ENCODE results near the gene NXF1. TPM values are rescaled to one million over a fixed set of nuclear protein-coding genes. Genes with fewer than 3 reads are reported as not detected.
A peak's percentile ranks its signal among the peaks of the same experiment; 100 is the strongest.

NXF1 gene
- total and polyA plus RNA-seq, 4 donors, result 32.2 to 106 (median 67.9) TPM

DNA sequence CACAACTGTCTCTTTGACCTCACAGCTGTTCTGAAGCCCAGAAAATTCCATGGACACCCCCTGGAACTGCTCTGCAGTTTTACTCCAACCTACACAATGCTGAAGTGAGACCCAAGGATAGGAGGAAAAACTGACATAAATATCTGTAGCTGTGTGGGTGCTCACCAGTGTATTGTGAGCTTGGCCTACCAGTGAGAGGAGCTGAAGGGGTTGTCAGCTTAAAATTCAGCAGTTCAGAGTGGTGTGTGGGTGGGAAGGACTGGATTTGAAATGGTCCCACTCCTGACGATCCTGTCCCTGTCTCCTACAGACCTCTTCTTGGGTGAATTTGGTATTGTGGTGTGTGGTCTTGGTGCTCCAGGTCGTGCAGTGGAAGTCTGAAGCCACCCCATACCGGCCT lies 15.7 kb downstream of the NXF1 start:
- Histone ChIP-seq H3K9me3 (ENCODE audit: control insufficient read depth, insufficient read depth, low read length) (no peaks in the 10 kb centered on the region), H3K36me3 (ENCODE audit: control insufficient read depth, insufficient read depth, low read length) (peaks cover 68% of the 10 kb centered on the region), H3K27me3 (ENCODE audit: control insufficient read depth, insufficient read depth, low read length) (no peaks in the 10 kb centered on the region), H3K4me3 (ENCODE audit: low read depth, low read length) (no peak overlapping the region), H3K4me1 (ENCODE audit: control insufficient read depth, insufficient read depth, low read length) (peaks cover 40% of the 10 kb centered on the region), H3K27ac (ENCODE audit: low read depth, low read length) (no peak overlapping the region)
- no peak for DNase-seq (ENCODE audit: low read depth in 4 of 6, low spot score in 6 of 6)
- 89% methylated on average over 3 of the region's 3 CpGs for WGBS (ENCODE audit: insufficient coverage)

DNA sequence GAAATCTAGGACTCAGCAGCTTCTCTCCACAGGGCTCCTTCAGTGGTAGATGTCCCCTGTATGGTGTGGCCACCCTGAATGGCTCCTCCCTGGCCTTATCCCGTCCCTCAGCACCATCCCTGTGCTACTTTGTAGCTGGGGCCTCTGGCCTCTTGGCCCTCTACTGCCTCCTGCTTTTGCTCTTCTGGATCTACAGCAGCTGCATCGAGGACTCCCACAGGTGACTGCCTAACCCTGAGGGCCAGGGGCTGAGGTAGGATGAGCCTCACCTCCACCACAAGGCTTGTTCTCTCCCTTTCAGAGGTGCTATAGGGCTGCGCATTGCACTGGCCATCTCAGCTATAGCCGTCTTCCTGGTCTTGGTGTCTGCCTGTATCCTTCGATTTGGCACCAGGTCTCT lies 16.2 kb downstream of the NXF1 start:
- WGBS (ENCODE audit: insufficient coverage), result 76% methylated on average over 2 of the region's 5 CpGs
- DNase-seq (ENCODE audit: low read depth in 4 of 6, low spot score in 6 of 6), result no peak
- Histone ChIP-seq H3K27ac (ENCODE audit: low read depth, low read length) (no peak overlapping the region), H3K4me3 (ENCODE audit: low read depth, low read length) (no peak overlapping the region), H3K36me3 (ENCODE audit: control insufficient read depth, insufficient read depth, low read length) (peaks cover 64% of the 10 kb centered on the region), H3K27me3 (ENCODE audit: control insufficient read depth, insufficient read depth, low read length) (no peaks in the 10 kb centered on the region), H3K9me3 (ENCODE audit: control insufficient read depth, insufficient read depth, low read length) (no peaks in the 10 kb centered on the region), H3K4me1 (ENCODE audit: control insufficient read depth, insufficient read depth, low read length) (peaks cover 40% of the 10 kb centered on the region)

DNA sequence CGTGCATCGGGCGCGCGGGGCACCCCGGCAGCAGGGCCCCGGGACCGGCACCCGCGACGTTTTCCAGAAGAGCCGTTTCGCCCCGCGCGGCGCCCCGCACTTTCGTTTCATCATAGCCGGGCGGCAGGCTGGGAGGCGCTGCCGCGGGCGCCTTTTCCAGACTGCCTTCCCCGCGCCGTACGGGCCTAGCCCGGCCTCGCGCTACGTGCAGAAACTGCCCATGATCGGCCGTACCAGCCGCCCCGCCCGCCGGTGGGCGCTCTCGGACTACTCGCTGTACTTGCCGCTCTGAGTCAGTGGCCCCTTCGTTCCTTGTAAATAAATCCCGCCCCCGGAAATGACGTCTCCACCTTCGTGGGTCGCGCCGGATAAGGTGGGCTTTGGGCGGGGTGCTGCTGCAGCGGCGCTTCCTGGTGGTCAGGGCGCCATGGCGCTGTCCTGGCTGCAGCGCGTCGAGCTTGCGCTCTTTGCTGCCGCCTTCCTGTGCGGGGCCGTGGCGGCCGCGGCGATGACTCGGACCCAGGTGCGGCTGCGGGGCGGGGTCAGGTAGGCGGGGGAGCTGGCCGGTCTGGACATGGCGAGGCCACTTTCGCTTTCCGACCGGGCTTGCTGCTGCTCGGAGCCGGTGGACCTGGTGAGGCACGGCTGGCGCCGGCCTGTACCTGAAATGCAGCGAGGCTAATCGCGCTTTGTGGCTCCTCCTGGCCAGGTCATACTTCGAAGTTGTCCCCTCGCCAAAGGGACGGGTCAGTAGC lies 18.1 kb downstream of the NXF1 start, which contains the start of gene TMEM179B:
Gene TMEM179B, plus strand, starts transcription at position 398 of the 755 bp plus-strand sequence. Its CDS starts 30 bp downstream, at position 428.
- H3K9me3 ChIP-seq (ENCODE audit: control insufficient read depth, insufficient read depth, low read length), result no peaks in the 10 kb centered on the region
- peaks cover 58% of the 10 kb centered on the region for H3K36me3 ChIP-seq (ENCODE audit: control insufficient read depth, insufficient read depth, low read length)
- DNase-seq (ENCODE audit: low read depth in 4 of 6, low spot score in 6 of 6), result peak; percentile 92 to 100 (median 98)
- H3K27ac ChIP-seq (ENCODE audit: low read depth, low read length), result peak within 1 kb of the TSS; percentile 91
- peaks cover 36% of the 10 kb centered on the region for H3K4me1 ChIP-seq (ENCODE audit: control insufficient read depth, insufficient read depth, low read length)
- peak within 1 kb of the TSS; percentile 88 for H3K4me3 ChIP-seq (ENCODE audit: low read depth, low read length)
- WGBS (ENCODE audit: insufficient coverage), result under 1% methylated on average over 88 of the region's 88 CpGs
- no peaks in the 10 kb centered on the region for H3K27me3 ChIP-seq (ENCODE audit: control insufficient read depth, insufficient read depth, low read length)

DNA sequence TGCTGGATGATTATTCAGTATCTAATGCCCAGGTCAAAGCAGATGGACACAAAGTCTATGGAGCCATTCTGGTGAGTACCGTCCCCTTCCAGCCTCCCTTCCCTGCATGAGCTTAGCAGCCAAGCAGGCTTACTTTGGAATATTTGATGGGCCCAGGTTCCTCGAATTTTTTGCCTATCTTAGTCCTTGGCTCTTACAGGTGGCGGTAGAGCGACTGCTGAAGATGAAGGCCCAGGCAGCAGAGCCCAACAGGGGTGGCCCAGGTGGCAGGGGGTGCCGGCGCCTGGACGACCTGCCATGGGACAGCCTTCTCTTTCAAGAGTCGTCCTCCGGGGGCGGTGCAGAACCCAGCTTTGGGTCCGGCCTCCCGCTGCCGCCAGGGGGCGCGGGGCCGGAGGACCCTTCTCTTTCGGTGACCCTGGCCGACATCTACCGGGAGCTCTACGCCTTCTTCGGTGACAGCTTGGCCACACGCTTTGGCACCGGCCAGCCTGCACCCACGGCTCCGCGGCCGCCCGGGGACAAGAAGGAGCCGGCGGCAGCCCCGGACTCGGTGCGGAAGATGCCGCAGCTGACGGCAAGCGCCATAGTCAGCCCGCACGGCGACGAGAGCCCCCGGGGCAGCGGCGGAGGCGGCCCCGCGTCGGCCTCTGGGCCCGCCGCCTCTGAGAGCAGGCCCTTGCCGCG lies 18.8 kb downstream of the NXF1 start:
- H3K4me3 ChIP-seq (ENCODE audit: low read depth, low read length), result peak overlapping the region; percentile 88
- under 1% methylated on average over 50 of the region's 51 CpGs for WGBS (ENCODE audit: insufficient coverage)
- no peaks in the 10 kb centered on the region for H3K27me3 ChIP-seq (ENCODE audit: control insufficient read depth, insufficient read depth, low read length)
- H3K4me1 ChIP-seq (ENCODE audit: control insufficient read depth, insufficient read depth, low read length), result peaks cover 30% of the 10 kb centered on the region
- H3K9me3 ChIP-seq (ENCODE audit: control insufficient read depth, insufficient read depth, low read length), result no peaks in the 10 kb centered on the region
- peaks cover 59% of the 10 kb centered on the region for H3K36me3 ChIP-seq (ENCODE audit: control insufficient read depth, insufficient read depth, low read length)
- H3K27ac ChIP-seq (ENCODE audit: low read depth, low read length), result peak overlapping the region; percentile 91
- DNase-seq (ENCODE audit: low read depth in 4 of 6, low spot score in 6 of 6), result peak in 5 of 6 donors; percentile 60 to 95 (median 75)

DNA sequence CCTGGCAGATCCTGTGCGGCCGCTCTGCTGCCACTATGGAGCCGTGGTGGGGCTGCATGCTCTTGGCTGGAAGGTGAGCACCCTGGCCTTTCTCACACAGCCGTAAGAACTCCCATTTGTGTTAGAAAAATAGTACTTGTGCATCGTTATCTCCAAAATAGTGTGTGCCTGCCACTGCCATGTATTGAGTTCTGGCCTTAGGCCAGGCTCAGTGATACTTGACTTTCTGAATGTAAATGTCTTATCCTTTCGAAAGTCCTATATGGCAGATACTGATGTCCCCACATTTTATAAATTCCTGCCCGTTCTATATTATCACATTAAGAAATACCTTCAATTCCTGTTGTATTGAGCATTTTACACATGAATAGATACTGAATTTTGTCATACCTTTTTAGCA lies 22.5 kb downstream of the NXF1 start:
- H3K27ac ChIP-seq (ENCODE audit: low read depth, low read length), result no peak overlapping the region
- WGBS (ENCODE audit: insufficient coverage), result 98% methylated on average over 5 of the region's 7 CpGs
- H3K4me1 ChIP-seq (ENCODE audit: control insufficient read depth, insufficient read depth, low read length), result peaks cover 5% of the 10 kb centered on the region
- H3K27me3 ChIP-seq (ENCODE audit: control insufficient read depth, insufficient read depth, low read length), result no peaks in the 10 kb centered on the region
- no peak for DNase-seq (ENCODE audit: low read depth in 4 of 6, low spot score in 6 of 6)
- no peak overlapping the region for H3K4me3 ChIP-seq (ENCODE audit: low read depth, low read length)
- H3K36me3 ChIP-seq (ENCODE audit: control insufficient read depth, insufficient read depth, low read length), result peaks cover 55% of the 10 kb centered on the region
- H3K9me3 ChIP-seq (ENCODE audit: control insufficient read depth, insufficient read depth, low read length), result no peaks in the 10 kb centered on the region

GRCh38 chr11:62778441-62778840 lies 26.8 kb downstream of the NXF1 start:
- Histone ChIP-seq H3K4me1 (ENCODE audit: control insufficient read depth, insufficient read depth, low read length) (no peaks in the 10 kb centered on the region), H3K9me3 (ENCODE audit: control insufficient read depth, insufficient read depth, low read length) (no peaks in the 10 kb centered on the region), H3K36me3 (ENCODE audit: control insufficient read depth, insufficient read depth, low read length) (peaks cover 76% of the 10 kb centered on the region), H3K4me3 (ENCODE audit: low read depth, low read length) (no peak overlapping the region), H3K27me3 (ENCODE audit: control insufficient read depth, insufficient read depth, low read length) (no peaks in the 10 kb centered on the region), H3K27ac (ENCODE audit: low read depth, low read length) (no peak overlapping the region)
- no peak for DNase-seq (ENCODE audit: low read depth in 4 of 6, low spot score in 6 of 6)
- WGBS (ENCODE audit: insufficient coverage), result 96% methylated on average over 3 of the region's 3 CpGs

- Histone ChIP-seq H3K9me3 (ENCODE audit: control insufficient read depth, insufficient read depth, low read length) (no peaks in the 10 kb centered on the region), H3K27ac (ENCODE audit: low read depth, low read length) (no peak overlapping the region), H3K27me3 (ENCODE audit: control insufficient read depth, insufficient read depth, low read length) (no peaks in the 10 kb centered on the region), H3K4me1 (ENCODE audit: control insufficient read depth, insufficient read depth, low read length) (peaks cover 1% of the 10 kb centered on the region), H3K4me3 (ENCODE audit: low read depth, low read length) (no peak overlapping the region), H3K36me3 (ENCODE audit: control insufficient read depth, insufficient read depth, low read length) (peaks cover 68% of the 10 kb centered on the region)
- 89% methylated on average over 2 of the region's 2 CpGs for WGBS (ENCODE audit: insufficient coverage)
- no peak for DNase-seq (ENCODE audit: low read depth in 4 of 6, low spot score in 6 of 6)
These were observed 27.9 kb downstream of the NXF1 start for GRCh38 chr11:62777389-62777788.

DNA sequence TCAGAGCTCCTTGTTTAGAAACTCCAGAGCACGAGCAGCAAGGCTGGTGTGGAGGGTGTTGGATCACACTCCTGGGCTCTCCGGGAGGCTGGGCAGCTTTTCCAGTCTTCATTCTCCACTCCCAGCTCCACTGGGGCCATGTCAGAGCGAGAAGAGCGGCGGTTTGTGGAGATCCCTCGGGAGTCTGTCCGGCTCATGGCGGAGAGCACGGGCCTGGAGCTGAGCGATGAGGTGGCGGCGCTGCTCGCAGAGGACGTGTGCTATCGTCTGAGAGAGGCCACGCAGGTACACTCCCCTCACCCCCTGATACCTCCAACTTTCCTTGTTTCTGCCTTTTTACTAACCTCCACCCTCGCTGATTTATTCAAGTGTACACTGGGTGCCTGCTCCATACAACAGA lies 29.6 kb downstream of the NXF1 start:
- no peak overlapping the region for H3K27ac ChIP-seq (ENCODE audit: low read depth, low read length)
- no peaks in the 10 kb centered on the region for H3K9me3 ChIP-seq (ENCODE audit: control insufficient read depth, insufficient read depth, low read length)
- WGBS (ENCODE audit: insufficient coverage), result 98% methylated on average over 16 of the region's 17 CpGs
- no peak overlapping the region for H3K4me3 ChIP-seq (ENCODE audit: low read depth, low read length)
- H3K27me3 ChIP-seq (ENCODE audit: control insufficient read depth, insufficient read depth, low read length), result no peaks in the 10 kb centered on the region
- H3K36me3 ChIP-seq (ENCODE audit: control insufficient read depth, insufficient read depth, low read length), result peaks cover 59% of the 10 kb centered on the region
- no peak for DNase-seq (ENCODE audit: low read depth in 4 of 6, low spot score in 6 of 6)
- peaks cover 14% of the 10 kb centered on the region for H3K4me1 ChIP-seq (ENCODE audit: control insufficient read depth, insufficient read depth, low read length)

DNA sequence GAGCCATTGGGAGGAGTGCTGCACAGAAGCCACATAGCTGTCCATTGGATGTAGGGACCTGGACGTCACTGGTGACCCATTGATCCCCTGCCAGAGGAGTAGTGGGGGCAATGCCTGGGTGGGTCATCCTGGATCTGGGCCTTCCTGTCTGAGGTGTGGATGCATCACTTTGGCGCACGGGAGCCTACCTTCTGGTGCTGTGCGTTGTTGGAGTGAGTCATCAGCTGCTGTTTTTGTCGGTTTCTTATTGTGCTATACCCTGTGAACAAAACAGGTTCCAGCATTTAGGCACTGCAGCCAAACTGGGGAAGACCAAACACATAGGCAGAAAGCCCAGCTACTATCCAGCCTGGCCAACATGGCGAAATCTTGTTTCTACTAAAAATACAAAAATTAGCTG lies 30.8 kb downstream of the NXF1 start:
- no peaks in the 10 kb centered on the region for H3K9me3 ChIP-seq (ENCODE audit: control insufficient read depth, insufficient read depth, low read length)
- H3K4me1 ChIP-seq (ENCODE audit: control insufficient read depth, insufficient read depth, low read length), result peaks cover 26% of the 10 kb centered on the region
- no peak overlapping the region for H3K27ac ChIP-seq (ENCODE audit: low read depth, low read length)
- peaks cover 52% of the 10 kb centered on the region for H3K36me3 ChIP-seq (ENCODE audit: control insufficient read depth, insufficient read depth, low read length)
- H3K4me3 ChIP-seq (ENCODE audit: low read depth, low read length), result no peak overlapping the region
- 89% methylated on average over 5 of the region's 6 CpGs for WGBS (ENCODE audit: insufficient coverage)
- no peak for DNase-seq (ENCODE audit: low read depth in 4 of 6, low spot score in 6 of 6)
- no peaks in the 10 kb centered on the region for H3K27me3 ChIP-seq (ENCODE audit: control insufficient read depth, insufficient read depth, low read length)

All from spinal cord (tissue), 10 donors.